ENCODE data around the gene GPR31.
"Not testable (repeated sequence)": the region's sequence is repeated elsewhere in the genome, so short reads cannot be mapped to it uniquely, and the experiment has no call there.

DNA sequence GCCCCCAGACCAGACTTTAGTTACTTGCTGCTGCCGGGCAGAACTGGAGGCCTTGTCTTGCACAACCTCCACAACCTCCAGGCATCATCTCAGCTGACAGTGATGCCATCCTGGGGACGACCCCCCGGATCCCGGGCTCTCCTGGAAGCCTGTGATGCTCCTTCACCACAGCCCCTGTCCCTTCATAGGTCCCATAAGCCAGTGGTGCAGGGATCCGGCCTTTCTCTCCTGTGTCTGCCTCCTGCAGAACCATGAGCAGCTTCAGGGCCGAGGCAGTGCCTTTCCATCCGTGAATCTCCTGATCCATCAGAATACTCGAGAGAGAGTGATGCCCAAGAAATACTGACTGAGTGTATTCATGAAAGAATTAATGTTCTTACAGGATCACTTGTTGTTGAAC, 22.3 kb upstream of the GPR31 start:
- TF ChIP-seq, protein P1, sequence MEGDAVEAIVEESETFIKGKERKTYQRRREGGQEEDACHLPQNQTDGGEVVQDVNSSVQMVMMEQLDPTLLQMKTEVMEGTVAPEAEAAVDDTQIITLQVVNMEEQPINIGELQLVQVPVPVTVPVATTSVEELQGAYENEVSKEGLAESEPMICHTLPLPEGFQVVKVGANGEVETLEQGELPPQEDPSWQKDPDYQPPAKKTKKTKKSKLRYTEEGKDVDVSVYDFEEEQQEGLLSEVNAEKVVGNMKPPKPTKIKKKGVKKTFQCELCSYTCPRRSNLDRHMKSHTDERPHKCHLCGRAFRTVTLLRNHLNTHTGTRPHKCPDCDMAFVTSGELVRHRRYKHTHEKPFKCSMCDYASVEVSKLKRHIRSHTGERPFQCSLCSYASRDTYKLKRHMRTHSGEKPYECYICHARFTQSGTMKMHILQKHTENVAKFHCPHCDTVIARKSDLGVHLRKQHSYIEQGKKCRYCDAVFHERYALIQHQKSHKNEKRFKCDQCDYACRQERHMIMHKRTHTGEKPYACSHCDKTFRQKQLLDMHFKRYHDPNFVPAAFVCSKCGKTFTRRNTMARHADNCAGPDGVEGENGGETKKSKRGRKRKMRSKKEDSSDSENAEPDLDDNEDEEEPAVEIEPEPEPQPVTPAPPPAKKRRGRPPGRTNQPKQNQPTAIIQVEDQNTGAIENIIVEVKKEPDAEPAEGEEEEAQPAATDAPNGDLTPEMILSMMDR (IDR thresholded peaks at IDR 0.05), result not testable (repeated sequence)
- not testable (repeated sequence) for TF ChIP-seq EZH2 (IDR thresholded peaks at IDR 0.05; ENCODE audit: borderline replicate concordance, insufficient read depth, low read depth, low read length, poor library complexity, severe bottlenecking)
